Endothelial cell of hepatic sinusoid (primary cell): ENCODE results near the gene CLSTN2.

Source experiments
- in situ Hi-C: cut with HindIII; loops from 2 replicates; pipeline ENCODE4 v1.10.0; 2017; ENCODE audit warnings: low sequenced_read_pairs

The CLSTN2 gene

DNA sequence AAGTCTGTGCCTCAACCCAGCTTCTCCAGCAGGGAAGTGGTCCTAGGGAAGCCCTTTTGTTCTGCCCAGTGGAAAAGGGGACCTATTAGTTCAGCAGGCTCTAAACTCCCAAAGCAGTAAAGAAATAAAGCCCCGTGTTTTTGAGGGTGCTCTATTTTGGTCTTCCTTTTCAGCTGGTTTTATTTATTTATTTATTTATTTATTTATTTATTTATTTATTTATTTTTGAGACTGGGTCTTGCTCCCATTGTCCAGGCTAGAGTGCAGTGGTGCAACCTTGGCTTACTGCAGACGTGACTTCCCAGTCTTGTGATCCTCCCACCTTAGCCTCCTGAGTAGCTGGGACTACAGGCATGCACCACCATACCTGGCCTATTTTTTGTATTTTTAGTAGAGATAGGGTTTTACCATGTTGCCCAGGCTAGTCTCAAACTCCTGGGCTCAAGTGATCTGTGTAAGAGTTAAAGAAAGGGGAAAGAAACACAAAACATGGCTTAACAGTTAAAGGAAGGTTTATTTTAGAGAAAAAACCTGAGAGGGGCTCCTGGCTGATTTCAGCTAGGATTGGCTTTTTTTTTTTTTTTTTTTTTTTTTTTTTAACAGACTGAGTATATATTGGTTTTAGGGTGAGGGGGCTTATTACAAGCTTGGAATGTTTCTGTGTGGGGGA lies 154.6 kb downstream of the CLSTN2 start:
- in situ Hi-C loops = no loop called here

DNA sequence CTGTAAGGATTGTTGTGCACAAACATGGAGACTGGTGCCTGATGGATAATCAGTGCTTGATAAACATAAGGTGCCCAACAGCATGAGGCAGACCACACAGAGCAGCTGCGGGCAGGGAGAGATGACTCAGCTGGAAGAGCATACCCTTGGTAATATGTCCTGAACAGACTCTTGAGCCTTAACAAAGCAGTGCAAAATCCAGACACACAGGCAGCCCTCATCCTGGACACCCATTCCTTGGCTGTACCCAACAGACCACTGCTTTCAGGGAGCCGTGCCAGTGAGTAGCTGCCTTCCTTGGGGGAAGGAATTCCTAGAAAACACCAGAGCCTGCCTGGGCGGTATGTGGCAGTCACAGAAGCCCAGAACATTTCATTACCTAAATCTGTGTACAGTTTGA lies 156.2 kb downstream of the CLSTN2 start:
- in situ Hi-C loops = no loop called here

DNA sequence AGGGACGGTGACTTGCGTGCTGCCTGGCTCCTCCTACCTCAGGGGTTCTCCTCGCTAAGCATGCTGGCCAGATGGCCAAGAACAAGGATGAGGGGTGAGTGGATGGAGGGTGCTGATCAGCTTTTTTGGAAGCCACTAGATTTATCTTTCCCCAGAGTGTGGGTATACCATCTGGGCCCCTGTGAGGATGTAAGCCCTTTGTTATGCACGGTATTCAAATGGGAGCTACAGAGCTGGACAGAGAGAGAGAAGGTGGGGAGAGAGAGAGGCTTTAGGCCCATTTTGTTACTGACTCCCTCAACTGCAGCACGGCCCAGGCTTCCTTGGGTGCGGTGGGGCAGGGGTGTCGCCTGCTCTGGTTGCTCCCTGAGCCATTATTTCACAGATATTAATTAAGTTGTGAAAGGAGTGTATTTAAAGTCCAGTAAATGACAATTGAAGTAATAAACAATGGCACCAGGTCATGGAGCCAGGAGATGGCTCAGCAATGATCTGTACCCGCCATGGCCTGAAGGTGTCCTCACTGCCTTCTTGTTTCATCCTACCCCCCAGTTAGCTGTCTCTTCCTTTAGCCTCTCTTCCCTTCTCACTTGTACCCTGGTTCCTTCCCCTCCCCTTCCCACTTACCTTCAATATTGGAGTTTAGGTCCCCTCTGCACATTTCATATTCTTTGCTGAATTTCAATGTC lies 158.0 kb downstream of the CLSTN2 start:
- in situ Hi-C loops = no loop called here

DNA sequence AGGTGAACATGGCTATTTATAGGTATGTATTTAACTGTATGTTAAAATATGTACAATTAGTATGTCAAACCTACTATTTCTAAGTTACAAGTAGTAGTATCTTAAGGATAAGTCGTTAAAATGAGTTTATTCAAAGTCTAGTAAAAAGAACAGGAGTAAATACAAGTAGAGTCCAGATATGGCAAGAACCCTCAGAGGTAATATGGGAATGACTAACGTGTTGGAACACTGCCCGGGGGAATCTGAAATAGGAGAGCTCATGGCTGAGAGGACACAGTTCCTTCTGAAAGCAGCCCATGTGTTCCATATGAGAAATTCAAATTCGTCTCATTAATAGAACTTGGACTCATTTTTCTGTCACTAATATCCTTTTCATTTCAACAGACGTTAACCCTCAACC lies 158.8 kb downstream of the CLSTN2 start:
- in situ Hi-C loops = no loop called here

DNA sequence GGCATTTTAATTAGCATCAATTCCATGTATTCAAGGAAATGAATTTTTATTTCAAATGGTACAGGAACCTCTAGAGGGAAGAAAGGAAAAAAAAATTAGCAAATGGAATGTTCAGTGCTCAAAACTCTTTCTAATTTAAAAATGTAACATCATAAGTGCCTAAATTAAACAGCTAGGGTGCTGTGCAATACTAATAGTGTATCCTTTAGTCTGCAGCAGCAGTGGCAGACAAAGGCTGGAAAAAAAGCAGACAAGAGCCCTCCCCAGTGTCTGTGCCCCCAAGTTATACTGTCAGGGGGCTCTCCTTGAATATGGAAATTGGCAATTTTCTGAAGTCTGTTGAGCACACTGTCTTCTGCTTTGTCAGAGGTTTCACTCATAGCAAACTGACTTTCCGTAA lies 159.5 kb downstream of the CLSTN2 start:
- in situ Hi-C loops = no loop called here

DNA sequence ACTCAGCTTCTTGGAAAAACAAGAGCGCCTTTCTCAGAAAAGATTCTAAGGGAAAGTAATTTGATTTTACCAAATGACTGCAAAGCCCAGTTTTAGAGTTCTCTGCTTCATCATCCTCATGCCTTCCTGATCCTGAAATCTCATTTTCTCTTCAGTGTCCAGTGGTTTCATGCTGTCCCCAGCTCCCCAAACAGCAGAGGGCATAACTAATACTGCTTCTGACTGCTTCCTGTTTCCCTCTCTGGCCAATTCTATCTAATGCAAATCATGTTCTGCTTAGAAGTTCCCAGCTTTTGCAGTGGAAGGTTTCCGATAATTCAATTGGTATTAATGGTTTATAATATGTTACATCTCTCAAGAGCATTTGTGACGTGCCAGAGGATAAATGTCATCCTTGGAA lies 161.1 kb downstream of the CLSTN2 start:
- in situ Hi-C loops = no loop called here

DNA sequence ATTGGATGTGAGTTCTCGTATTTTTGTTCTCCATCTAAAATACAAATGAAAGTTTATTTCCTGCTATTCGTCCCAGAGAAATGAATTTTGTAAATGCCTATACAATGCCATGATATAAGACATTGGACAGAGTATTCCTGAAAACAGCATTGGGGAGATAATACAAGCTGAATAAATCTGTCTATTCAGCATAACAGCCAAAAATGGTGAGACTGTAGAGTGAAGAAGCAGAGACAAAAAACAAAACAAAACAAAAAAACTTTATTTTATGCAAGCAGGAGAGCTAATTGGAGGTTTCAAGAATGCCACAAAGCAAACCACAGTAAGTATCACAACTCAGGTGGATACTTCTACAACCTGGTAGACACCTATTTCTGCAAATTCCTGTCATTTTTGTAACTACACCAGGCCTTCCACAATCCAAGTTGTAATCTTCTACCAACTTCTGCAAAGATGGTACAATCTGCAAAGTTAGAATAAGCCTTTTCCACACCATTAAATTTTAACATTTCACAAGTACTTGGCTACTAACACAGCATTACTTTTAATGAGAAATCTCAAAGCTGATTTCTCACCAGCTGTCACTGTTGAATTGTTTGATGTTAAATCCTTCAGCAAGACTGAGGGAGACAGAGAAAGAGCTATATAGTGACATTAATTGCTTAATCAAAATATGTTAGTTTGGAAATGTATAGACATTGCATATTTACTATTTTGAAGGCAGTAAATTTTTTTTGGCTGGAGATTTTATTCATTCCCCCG lies 163.1 kb downstream of the CLSTN2 start:
- in situ Hi-C loops = no loop called here

DNA sequence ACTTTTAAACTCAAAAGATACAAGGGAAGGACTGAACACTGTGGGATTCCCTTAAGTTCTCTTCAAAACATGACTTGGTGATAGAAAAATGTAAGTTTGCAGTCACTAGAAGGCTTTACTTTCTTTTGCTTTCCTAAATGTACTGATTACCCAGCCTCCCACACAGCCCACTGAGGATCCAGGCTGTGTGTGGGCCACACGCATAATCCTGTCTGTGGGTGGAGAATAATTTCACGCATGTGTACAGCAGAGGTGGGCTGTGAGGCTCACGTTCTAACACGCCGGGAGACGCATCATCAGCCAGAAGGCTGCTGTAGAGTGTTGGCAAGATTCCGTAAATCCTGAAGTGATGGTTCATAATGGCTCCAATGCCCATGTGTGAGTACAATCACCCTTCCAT lies 165.5 kb downstream of the CLSTN2 start:
- in situ Hi-C loops = no loop called here

DNA sequence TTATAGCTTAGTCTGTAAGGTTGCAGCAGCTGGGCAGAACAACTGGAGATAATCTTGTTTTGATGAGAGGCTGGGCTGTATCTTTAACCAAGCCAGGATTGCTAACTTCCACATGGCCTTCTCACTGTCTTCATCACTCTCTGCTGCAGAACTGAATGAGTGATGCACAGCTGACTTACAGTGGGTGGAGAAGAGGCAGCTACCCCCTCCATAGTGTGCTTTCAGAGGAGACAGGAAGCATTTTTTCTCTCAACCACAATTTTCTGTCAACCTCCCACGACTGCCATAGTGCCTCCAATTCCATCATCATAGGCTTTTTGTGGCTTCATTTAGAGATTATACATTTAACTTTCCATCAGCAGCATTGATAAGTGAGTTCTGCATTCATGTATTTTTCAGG lies 168.2 kb downstream of the CLSTN2 start:
- in situ Hi-C loops = no loop called here

DNA sequence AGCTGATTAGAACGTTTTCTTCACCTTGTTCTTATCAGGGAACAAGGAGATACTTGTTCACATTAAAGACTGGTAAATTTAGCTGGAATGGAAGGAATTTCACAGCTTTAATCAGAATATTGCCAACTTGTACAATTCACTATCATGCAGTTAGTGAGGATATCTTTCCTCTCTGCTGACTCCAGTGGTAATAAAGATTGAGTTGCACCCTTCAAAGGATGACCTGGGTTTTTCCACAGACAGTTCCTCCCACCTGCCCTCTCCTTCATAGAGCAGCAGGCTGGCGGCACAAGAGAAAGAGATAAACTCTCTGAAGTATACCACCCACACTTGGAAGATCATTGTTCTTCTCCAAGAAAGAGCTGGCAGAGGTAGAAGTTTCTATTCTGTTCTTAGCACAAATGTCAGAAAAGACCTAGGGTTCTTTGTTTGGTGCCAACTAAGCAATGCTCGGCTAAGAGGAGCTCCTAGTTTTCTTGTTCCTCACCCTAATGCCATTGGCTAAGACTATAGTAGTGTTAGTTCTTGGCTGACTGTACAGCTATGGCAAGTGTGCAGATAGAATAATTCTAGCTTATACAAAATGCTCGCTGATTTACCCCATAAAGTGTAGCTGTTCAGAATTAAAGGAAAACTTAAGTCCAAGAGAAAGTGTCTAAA lies 169.1 kb downstream of the CLSTN2 start:
- in situ Hi-C loops = no loop called here

DNA sequence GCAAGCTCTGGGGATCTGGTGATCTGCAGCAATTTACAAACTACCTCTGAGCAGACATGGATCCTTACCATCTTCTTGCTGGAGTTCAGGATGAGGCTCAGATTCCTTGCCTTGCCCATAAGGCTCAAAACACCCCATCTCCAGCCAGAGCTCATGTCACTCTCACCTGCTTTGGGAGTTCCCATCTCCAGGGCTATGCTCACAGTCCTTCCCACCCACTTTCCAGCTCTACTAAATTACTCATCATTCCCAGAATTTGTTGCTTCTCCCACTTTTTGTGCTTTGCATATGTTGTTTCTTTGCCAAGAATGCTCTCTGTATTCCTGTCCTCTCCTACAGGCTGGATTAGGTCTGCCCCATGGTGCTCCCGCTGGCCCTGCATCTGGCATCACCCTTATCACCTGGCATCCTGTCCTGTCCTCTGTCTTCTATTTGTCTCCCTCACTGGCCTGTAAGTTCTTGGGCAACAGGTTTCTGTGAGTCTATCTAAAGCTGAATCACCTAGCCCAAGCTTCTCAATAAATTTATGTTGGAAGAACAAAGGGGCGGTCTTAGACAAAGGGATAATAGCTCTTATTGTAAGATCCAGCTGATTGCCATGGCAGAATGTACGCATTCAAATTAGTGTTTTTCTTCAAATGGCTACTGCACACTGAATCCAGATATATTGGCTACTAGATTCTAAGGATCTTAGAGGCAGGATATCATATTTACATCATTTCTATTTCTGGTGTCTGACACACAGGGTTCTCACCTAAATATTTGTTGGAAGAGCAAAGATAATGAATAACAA lies 179.2 kb downstream of the CLSTN2 start:
- in situ Hi-C loops = no loop called here

DNA sequence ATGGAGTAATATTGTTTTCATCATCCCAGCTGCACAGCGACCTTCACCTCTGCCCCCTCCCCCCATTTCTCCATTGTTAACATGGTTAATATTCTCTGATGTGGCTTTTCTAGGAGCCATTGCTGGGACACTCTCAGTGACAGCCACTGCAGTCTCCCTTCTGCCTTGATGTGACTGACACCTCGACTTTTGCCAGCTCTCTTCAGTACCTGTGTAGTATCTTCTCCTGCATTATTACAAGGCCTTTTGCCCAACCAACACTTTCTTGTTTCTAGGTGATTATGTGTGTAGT lies 179.8 kb downstream of the CLSTN2 start:
- in situ Hi-C loops = no loop called here

DNA sequence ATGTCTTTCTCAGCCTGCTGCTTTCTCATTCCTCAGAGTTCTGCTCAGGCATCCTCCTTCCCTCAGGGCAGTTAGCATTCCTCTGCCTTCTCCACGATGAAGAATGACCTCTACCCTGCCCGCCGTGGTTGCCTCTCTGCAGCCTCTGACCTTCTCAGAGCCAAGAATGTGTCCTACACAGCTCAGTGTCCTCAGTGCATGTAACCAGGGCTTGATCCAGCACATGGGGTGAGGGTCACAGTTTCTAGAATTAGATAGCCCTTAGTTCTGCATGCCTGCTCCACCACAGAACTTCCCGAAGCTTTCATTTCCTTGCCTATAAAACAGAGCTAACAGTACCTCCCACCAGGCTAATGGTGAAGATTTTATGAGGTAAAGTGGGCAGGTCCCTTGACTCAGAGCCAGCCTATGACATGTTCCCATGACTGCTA lies 182.1 kb downstream of the CLSTN2 start:
- in situ Hi-C loops = no loop called here

DNA sequence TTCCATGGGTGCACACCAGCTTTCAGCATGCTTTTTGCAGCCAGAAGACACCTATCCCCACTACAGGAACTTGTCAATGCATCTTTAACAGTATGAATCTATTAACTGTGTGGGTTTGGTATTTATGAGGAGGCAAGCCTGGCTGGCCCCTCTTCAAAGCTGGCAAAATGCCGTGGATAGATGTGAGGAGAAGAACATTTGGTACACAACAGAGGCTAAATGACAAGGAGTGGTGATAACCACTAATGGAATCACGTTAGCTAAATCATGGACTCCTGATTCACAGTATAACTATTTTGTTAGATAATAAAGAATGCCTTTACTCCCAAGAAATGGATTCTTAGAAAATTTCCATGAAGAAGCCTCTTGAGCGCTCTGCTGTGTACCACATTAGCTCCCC lies 187.2 kb downstream of the CLSTN2 start:
- in situ Hi-C loops = no loop called here

DNA sequence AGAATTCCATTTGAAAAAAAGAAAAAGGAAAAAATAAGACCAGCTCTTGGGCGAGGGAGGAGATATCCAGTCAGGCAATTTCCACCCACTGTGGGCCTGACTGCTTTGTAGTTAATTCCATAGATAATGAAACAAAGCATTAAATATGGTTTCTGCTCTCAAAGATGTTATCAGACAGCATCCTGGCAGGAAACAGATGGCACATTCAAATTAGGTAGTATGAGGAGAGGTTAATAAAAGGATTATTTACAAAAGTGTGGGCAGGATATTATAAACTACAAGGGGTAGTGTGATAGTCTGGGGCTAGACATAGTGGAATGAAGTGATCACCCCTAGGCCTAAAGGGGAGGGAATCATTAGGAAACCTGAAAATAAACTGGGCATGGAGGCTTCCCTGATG lies 193.2 kb downstream of the CLSTN2 start:
- in situ Hi-C loops = no loop called here

DNA sequence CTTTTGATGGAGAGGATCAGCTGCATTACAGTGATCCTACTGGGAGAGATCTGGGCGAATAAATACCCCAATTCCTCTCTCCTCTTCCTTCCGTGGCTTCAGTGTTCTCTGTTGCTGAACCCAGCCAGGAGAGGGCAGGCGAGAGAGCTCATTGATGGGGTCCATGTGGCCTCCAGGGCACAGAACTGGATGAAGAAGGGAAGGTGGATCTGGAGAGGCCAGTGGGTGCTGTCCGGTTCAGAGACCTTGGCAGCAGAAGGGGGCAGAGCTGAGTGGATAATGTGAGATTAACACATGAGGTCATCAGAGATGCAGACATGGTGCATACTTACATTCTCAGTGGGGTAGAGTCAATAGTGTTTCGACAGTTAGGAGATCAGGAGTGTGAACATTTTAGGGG lies 193.6 kb downstream of the CLSTN2 start:
- in situ Hi-C loops = no loop called here

DNA sequence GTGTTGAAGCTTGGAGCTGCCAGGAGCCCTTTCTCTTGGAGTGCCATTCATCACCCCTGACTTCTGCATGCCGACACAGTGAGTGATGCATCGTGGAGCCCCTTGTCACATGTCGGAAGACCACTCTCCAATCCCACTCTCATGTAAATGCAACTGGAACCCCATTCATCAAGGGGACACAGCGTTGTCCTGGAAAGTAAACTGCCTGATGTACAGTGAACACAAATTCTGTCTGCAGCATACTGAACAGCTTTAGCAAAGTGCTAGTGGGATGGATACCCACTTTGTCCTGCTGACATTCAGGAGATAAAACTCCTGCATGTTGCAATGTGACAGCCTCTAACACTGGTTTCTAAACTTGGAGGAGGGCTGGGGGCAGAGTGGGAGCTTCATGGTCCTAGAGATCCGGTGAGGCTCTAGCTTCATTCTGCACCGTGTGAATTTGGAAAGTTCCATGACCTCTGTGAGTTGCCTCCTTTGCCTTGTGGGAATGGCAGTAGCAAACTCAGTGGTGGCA lies 194.8 kb downstream of the CLSTN2 start:
- in situ Hi-C loops = no loop called here

DNA sequence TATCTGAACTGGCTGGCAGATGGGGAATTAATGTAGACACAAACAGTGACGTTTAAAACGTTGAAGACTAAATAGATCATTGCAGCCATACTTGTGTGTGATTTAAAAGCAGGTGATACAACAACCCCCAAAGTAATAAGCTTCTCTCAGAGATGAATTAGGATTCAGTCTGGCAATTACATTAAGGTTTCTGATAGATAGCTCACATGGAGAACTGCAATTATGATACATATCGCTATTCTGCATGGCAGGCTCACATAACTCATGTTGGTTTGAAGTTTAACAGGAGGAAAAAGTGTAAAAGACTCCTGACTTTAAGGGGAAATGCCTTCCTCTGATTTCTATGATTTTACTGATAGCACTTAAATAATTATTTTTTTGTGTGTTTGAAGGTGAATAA lies 196.9 kb downstream of the CLSTN2 start:
- in situ Hi-C loops = no loop called here

DNA sequence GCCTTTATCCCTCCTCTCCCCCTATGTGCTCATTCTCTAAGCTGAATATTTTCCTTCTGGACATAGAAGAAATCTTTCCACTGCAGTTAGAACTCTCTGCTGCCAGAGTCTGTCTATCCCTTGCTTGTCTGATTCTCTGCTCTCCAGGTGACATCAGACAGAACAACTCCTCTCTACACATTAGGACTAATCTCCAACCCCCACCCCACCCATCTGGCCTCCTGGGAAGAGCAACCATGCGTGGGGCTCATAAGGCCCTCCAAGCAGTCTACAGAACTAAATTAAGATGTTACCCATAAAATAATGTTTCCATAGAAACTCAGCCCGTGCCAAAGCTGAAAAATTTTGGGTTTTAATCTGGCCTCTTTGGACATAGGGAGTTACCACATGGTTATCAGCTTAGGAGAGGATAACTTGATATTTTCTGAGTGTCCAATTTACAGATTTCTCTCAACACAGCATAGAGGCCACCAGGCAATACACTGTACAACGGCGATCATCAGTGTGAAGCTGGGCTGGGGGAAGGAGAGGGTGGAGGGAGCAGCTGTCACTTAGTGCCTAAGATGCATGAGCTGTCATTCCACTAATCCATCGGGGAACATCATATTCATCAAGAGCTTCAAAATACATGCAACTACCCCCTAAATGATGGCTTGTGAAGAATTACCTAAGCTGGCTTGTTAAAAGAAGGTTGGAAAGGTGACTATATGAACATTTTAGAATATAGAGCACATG lies 199.4 kb downstream of the CLSTN2 start:
- in situ Hi-C loops = no loop called here

DNA sequence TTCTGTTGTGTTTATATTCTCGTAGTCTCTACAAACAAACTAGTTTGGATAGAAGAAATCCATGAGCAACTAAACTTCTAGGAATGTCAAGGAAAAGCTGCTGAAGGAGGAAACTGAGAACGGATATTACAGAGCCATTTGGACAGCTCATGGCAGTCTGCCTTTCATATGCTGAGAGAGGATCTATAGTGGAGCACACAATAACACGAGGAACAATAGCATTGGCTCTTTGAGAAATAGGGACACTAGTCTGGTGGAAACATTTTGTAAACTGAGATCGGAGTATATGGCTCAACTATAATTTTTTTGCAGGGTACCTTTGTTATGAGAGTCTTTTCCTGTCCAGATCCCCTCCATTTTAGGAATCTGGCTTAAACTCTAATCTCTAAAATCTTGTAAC lies 200.5 kb downstream of the CLSTN2 start:
- in situ Hi-C loops = no loop called here
